Left renal cortex interstitium (tissue), 4 donors: ENCODE data around the gene TMEM14B. TPM values are rescaled to one million over a fixed set of nuclear protein-coding genes. Genes with fewer than 3 reads are reported as not detected.
A peak's percentile ranks its signal among the peaks of the same experiment; 100 is the strongest.
"Not testable (repeated sequence)": the region's sequence is repeated elsewhere in the genome, so short reads cannot be mapped to it uniquely, and the experiment has no call there.

Experiments
- DNase-seq, 4 donors: peaks; one replicate each; pipeline ENCODE4 v3.0.0-alpha.2; 2013; ENCODE audit warnings: low read depth in 4 of 4, low spot score in 2 of 4, missing footprints in 1 of 4
- polyA plus RNA-seq, 4 donors: library from polyadenylated mRNA; unstranded; fragments of 120-200 nt; gene quantifications; one replicate each; pipeline ENCODE4 v1.2.1, GENCODE V29; 2013; ENCODE audit not compliant: insufficient read length in 4 of 4

The TMEM14B gene
- polyA plus RNA-seq: 100 to 1,000 TPM in 2 of 4 donors, 10 to 100 TPM in 2; 90.6 to 107 (median 99.5) TPM

GRCh38 chr6:10747251-10747972 is at the start of gene TMEM14B:
TSS of gene TMEM14B (plus strand) at chr6:10747805. CDS start at chr6:10749246, 1,441 bp downstream.
- DNase-seq: peak; percentile 83 to 96 (median 95)

- no peak for DNase-seq
Observed at GRCh38 chr6:10713962-10714361, 33.6 kb upstream of the TMEM14B start.

GRCh38 chr6:10719296-10719963 is 28.2 kb upstream of the TMEM14B start:
- DNase-seq: no peak

- DNase-seq: no peak
Observed at GRCh38 chr6:10719964-10720264, 27.7 kb upstream of the TMEM14B start.

GRCh38 chr6:10720265-10720959 is 27.2 kb upstream of the TMEM14B start:
- DNase-seq: no peak

- not testable (repeated sequence) for DNase-seq
Observed at GRCh38 chr6:10720960-10721849, 26.4 kb upstream of the TMEM14B start.

GRCh38 chr6:10721850-10722569 is 25.6 kb upstream of the TMEM14B start:
- no peak for DNase-seq

- no peak for DNase-seq
Observed at GRCh38 chr6:10722570-10722819, 25.1 kb upstream of the TMEM14B start.

GRCh38 chr6:10722820-10723566 is 24.6 kb upstream of the TMEM14B start, which contains the start of gene TMEM14C:
TSS of gene TMEM14C (plus strand) at chr6:10723070. CDS start at chr6:10724614, 1,544 bp downstream.
- DNase-seq: peak; percentile 87 to 97 (median 93)

GRCh38 chr6:10723567-10723881 is 24.1 kb upstream of the TMEM14B start:
- DNase-seq: no peak

- DNase-seq: no peak
Observed at GRCh38 chr6:10725044-10725443, 22.6 kb upstream of the TMEM14B start.

- DNase-seq: no peak
Observed at GRCh38 chr6:10725716-10726115, 21.9 kb upstream of the TMEM14B start.

- no peak for DNase-seq
Observed at GRCh38 chr6:10730254-10730653, 17.4 kb upstream of the TMEM14B start.

- no peak for DNase-seq
Observed at GRCh38 chr6:10733151-10733715, 14.4 kb upstream of the TMEM14B start.

GRCh38 chr6:10733863-10734262 is 13.7 kb upstream of the TMEM14B start:
- no peak for DNase-seq

GRCh38 chr6:10736731-10737130 is 10.9 kb upstream of the TMEM14B start:
- DNase-seq: no peak

- no peak for DNase-seq
Observed at GRCh38 chr6:10740061-10740460, 7.5 kb upstream of the TMEM14B start.

- not testable (repeated sequence) for DNase-seq
Observed at GRCh38 chr6:10741643-10742042, 6.0 kb upstream of the TMEM14B start.

GRCh38 chr6:10742251-10742650 is 5.4 kb upstream of the TMEM14B start:
- DNase-seq: no peak
